Endodermal cell (in vitro differentiated cells): Measurements from ENCODE around the gene CYP2D6. TPM values are rescaled to one million over a fixed set of nuclear protein-coding genes. Genes with fewer than 3 reads are reported as not detected.

Experiments
- DNase-seq: peaks from one replicate; pipeline ENCODE4 v3.0.0-alpha.2; 2017
- H3K27ac ChIP-seq: 2 replicates; pipeline ENCODE4 v1.5.1; 2013; ENCODE audit warnings: mild to moderate bottlenecking, low read depth, low read length, moderate library complexity
- H3K27me3 ChIP-seq: 2 replicates; pipeline ENCODE4 v1.6.1; 2013; ENCODE audit warnings: mild to moderate bottlenecking, low read length, moderate library complexity; ENCODE audit not compliant: insufficient read depth, control insufficient read depth, poor library complexity, severe bottlenecking
- H3K36me3 ChIP-seq: 2 replicates; pipeline ENCODE4 v1.7.0; 2013; ENCODE audit warnings: mild to moderate bottlenecking, low read length, moderate library complexity; ENCODE audit not compliant: control insufficient read depth, insufficient read depth
- H3K4me1 ChIP-seq: one replicate; pipeline ENCODE4 v1.7.0; 2013; ENCODE audit warnings: low read length; ENCODE audit not compliant: control insufficient read depth, insufficient read depth
- H3K4me3 ChIP-seq: 2 replicates; pipeline ENCODE4 v1.5.1; 2013; ENCODE audit warnings: mild to moderate bottlenecking, low read length, moderate library complexity
- H3K9ac ChIP-seq: 2 replicates; pipeline ENCODE4 v1.6.1; 2013; ENCODE audit warnings: mild to moderate bottlenecking, low read length, moderate library complexity; ENCODE audit not compliant: poor library complexity, severe bottlenecking; ENCODE audit errors: extremely low read depth
- H3K9me3 ChIP-seq: 2 replicates; pipeline ENCODE4 v1.6.1; 2013; ENCODE audit warnings: mild to moderate bottlenecking, low read length, moderate library complexity; ENCODE audit not compliant: control insufficient read depth
- H3K27ac Mint-ChIP-seq: 2 replicates; pipeline ENCODE4 v1.8.0; 2020; ENCODE audit warnings: mixed read lengths
- H3K27me3 Mint-ChIP-seq: 2 replicates; pipeline ENCODE4 v1.8.0; 2021; ENCODE audit warnings: mild to moderate bottlenecking, mixed read lengths; ENCODE audit not compliant: insufficient read depth
- H3K36me3 Mint-ChIP-seq: 2 replicates; pipeline ENCODE4 v1.8.0; 2020; ENCODE audit warnings: low read depth, mixed read lengths
- H3K4me1 Mint-ChIP-seq: 2 replicates; pipeline ENCODE4 v1.8.0; 2020; ENCODE audit warnings: mixed read lengths
- H3K4me3 Mint-ChIP-seq: 2 replicates; pipeline ENCODE4 v1.8.0; 2020; ENCODE audit warnings: mild to moderate bottlenecking, moderate library complexity, mixed read lengths
- H3K9me3 Mint-ChIP-seq: 2 replicates; pipeline ENCODE4 v1.8.0; 2020; ENCODE audit warnings: mild to moderate bottlenecking, mixed read lengths
- WGBS, 2 experiments: methylation state at CpG; one replicate each; pipeline versions ENCODE4 v1.1.5 to v1.1.7; 2013; ENCODE audit warnings: missing lambda C conversion rate in 2 of 2, mixed read lengths in 1 of 2; ENCODE audit not compliant: insufficient coverage in 1 of 2, insufficient read length in 1 of 2; 5-methylcytosine and 5-hydroxymethylcytosine counted together
- total RNA-seq, 2 donors: library from RNA; stranded (reverse); fragmentation: NEBNext Ultra II Directional in 1 of 2; extraction: Animal tissue kit (Norgen Biotek cat#: 25700) in 1 of 2; gene quantifications; 2 replicates in 1 of 2; 3 replicates in 1 of 2; pipeline ENCODE4 v1.2.1, GENCODE V29; 2021
- TF ChIP-seq, protein P1 (sequence below): fragments of 200-600 bp; sonication (generic); conservative IDR thresholded peaks from 2 replicates; pipeline ENCODE4 v1.5.0; 2021; ENCODE audit warnings: antibody characterized with exemption, mild to moderate bottlenecking

CYP2D6 gene
- total RNA-seq, 2 donors from 2014 or later = 5.6 to 10.9 TPM

DNA sequence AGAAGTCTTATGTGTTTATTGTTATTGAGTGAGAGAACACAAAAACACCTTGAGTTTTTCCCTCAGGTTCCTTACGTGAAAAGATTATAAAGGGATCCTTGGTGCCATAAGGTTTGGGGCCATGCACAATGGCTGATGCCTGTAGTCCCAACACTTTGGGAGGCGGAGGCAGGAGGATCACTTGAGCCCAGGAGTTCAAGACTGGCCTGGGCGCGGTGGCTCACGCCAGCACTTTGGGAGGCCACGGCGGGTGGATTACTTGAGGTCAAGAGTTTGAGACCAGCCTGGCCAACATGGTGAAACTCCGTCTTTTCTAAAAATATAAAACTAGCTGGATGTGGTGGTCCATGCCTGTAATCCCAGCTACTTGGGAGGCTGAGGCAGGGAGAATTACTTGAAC lies 45.7 kb downstream of the CYP2D6 start:
- Histone ChIP-seq H3K9me3 (peaks cover 15% of the 10 kb centered on the region), H3K4me3 (no peak overlapping the region), H3K27ac (no peak overlapping the region), H3K9ac (no peak overlapping the region), H3K27me3 (no peaks in the 10 kb centered on the region), H3K4me1 (no peaks in the 10 kb centered on the region), H3K36me3 (peaks cover 53% of the 10 kb centered on the region)
- peaks cover 5% of the 10 kb centered on the region for H3K4me1 Mint-ChIP-seq
- no peak overlapping the region for H3K27ac Mint-ChIP-seq
- DNase-seq = no peak
- peaks cover 3% of the 10 kb centered on the region for H3K9me3 Mint-ChIP-seq
- no peaks in the 10 kb centered on the region for H3K27me3 Mint-ChIP-seq
- peaks cover 60% of the 10 kb centered on the region for H3K36me3 Mint-ChIP-seq
- TF ChIP-seq, protein P1, sequence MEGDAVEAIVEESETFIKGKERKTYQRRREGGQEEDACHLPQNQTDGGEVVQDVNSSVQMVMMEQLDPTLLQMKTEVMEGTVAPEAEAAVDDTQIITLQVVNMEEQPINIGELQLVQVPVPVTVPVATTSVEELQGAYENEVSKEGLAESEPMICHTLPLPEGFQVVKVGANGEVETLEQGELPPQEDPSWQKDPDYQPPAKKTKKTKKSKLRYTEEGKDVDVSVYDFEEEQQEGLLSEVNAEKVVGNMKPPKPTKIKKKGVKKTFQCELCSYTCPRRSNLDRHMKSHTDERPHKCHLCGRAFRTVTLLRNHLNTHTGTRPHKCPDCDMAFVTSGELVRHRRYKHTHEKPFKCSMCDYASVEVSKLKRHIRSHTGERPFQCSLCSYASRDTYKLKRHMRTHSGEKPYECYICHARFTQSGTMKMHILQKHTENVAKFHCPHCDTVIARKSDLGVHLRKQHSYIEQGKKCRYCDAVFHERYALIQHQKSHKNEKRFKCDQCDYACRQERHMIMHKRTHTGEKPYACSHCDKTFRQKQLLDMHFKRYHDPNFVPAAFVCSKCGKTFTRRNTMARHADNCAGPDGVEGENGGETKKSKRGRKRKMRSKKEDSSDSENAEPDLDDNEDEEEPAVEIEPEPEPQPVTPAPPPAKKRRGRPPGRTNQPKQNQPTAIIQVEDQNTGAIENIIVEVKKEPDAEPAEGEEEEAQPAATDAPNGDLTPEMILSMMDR = no peak
- no peak overlapping the region for H3K4me3 Mint-ChIP-seq
- WGBS, 2 experiments = 98 to 100% methylated on average over 3 to 8 of the region's 8 CpGs

DNA sequence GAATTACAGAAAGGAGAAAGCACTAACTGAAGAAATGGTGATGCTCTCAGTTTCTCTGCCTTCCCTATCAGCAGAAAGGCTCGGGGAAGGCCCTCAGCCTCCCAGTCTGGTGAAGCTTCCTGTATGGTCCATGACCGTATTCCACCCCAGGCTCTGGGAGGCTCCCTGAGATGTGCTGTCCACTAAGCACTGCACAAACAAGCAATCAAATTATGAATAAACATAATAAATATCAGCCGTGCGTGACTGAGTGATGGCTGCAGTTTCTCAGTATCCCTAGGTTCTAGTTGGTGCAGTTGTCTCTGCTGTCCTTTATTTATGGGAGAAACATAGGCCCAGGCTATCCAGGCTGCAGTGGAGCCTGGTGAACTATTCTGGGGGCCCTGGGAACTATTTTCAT lies 47.5 kb downstream of the CYP2D6 start:
- H3K4me1 Mint-ChIP-seq = peaks cover 10% of the 10 kb centered on the region
- Histone ChIP-seq H3K9me3 (no peaks in the 10 kb centered on the region), H3K4me1 (no peaks in the 10 kb centered on the region), H3K9ac (no peak overlapping the region), H3K27ac (no peak overlapping the region), H3K4me3 (no peak overlapping the region), H3K27me3 (no peaks in the 10 kb centered on the region), H3K36me3 (peaks cover 41% of the 10 kb centered on the region)
- no peak overlapping the region for H3K4me3 Mint-ChIP-seq
- H3K27me3 Mint-ChIP-seq = no peaks in the 10 kb centered on the region
- no peaks in the 10 kb centered on the region for H3K9me3 Mint-ChIP-seq
- DNase-seq = no peak
- TF ChIP-seq, protein P1 = no peak
- H3K27ac Mint-ChIP-seq = no peak overlapping the region
- peaks cover 50% of the 10 kb centered on the region for H3K36me3 Mint-ChIP-seq
- 89 to 100% methylated on average over 2 to 4 of the region's 4 CpGs for WGBS, 2 experiments

DNA sequence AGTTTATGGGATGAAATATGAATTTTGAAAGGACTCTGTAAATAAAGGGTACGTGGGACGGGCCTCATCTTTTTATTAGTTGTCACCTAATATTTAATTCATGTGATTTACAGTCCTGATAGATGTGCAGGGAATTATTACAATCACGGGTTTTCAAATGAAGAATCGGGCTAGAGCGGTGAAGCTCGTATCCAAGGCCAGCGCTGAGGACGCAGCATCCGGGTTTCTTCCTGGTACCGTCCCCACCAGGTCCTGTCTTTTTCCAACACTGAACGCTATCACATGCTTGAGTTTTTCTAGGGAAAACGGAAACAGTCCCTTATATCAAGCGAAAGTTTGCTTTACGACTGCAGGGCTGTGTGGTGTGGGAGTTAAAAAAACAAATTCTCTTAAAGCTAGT lies 50.3 kb downstream of the CYP2D6 start:
- Mint-ChIP-seq H3K27ac (peak overlapping the region; percentile 95), H3K4me1 (peaks cover 10% of the 10 kb centered on the region), H3K9me3 (no peaks in the 10 kb centered on the region), H3K36me3 (peaks cover 32% of the 10 kb centered on the region), H3K4me3 (peak overlapping the region; percentile 81), H3K27me3 (no peaks in the 10 kb centered on the region)
- H3K27ac ChIP-seq = no peak overlapping the region
- H3K4me3 ChIP-seq = peak overlapping the region; percentile 96
- no peaks in the 10 kb centered on the region for H3K27me3 ChIP-seq
- WGBS, 2 experiments = 35 to 52% methylated on average over 10 to 12 of the region's 14 CpGs
- TF ChIP-seq, protein P1 = no peak
- H3K9ac ChIP-seq = peak overlapping the region; percentile 45
- DNase-seq = no peak
- H3K4me1 ChIP-seq = no peaks in the 10 kb centered on the region
- H3K9me3 ChIP-seq = no peaks in the 10 kb centered on the region
- H3K36me3 ChIP-seq = peaks cover 19% of the 10 kb centered on the region
